Stimulated activated CD4-positive, alpha-beta T cell treated with anti-CD3 and anti-CD28 coated beads, Interleukin-2, amount 100 ng/mL, for 48 hours (primary cell): ENCODE results near the gene TRAPPC2B.

Experiments
- DNase-seq, 2 donors: peaks; one replicate each; pipeline ENCODE4 v3.0.0-alpha.2; 2020

TRAPPC2B gene

GRCh38 chr19:57376151-57376550 lies 12.8 kb downstream of the TRAPPC2B start:
- no peak for DNase-seq

GRCh38 chr19:57377498-57378146 lies 14.3 kb downstream of the TRAPPC2B start:
- DNase-seq = no peak

GRCh38 chr19:57380923-57381322 lies 17.6 kb downstream of the TRAPPC2B start:
- no peak for DNase-seq

- DNase-seq = no peak
Measured at GRCh38 chr19:57382806-57383488, 19.6 kb downstream of the TRAPPC2B start.

GRCh38 chr19:57389194-57389729 lies 25.9 kb downstream of the TRAPPC2B start:
- no peak for DNase-seq

- DNase-seq = peak; percentile 89 to 92
Measured at GRCh38 chr19:57389730-57390598, 26.6 kb downstream of the TRAPPC2B start, which contains the start of gene ZNF548. TSS of gene ZNF548 (plus strand) at chr19:57389854. CDS start at chr19:57390100, 246 bp downstream.

GRCh38 chr19:57395710-57396109 lies 32.4 kb downstream of the TRAPPC2B start:
- DNase-seq = no peak

GRCh38 chr19:57398868-57399267 lies 35.5 kb downstream of the TRAPPC2B start:
- DNase-seq = no peak

- DNase-seq = no peak
Measured at GRCh38 chr19:57403737-57404563, 40.6 kb downstream of the TRAPPC2B start.

GRCh38 chr19:57406516-57407123 lies 43.3 kb downstream of the TRAPPC2B start:
- DNase-seq = peak; percentile 59 to 61

GRCh38 chr19:57410877-57411671 lies 47.7 kb downstream of the TRAPPC2B start, which contains the start of gene ZNF17:
TSS of gene ZNF17 (plus strand) at chr19:57411161. CDS start at chr19:57413616, 2,455 bp downstream.
- peak; percentile 80 to 86 for DNase-seq
